GM19043 (cell line): ENCODE results near the gene LZTS3.
A peak's percentile ranks its signal among the peaks of the same experiment; 100 is the strongest.
"Not testable (repeated sequence)": the region's sequence is repeated elsewhere in the genome, so short reads cannot be mapped to it uniquely, and the experiment has no call there.

ENCODE experiments used
- ATAC-seq: cut with Tn5 transposase; IDR thresholded peaks from one replicate; pipeline ENCODE4 v1.9.1; 2021; ENCODE audit warnings: low read depth; ENCODE audit not compliant: unreplicated experiment

LZTS3 gene

DNA sequence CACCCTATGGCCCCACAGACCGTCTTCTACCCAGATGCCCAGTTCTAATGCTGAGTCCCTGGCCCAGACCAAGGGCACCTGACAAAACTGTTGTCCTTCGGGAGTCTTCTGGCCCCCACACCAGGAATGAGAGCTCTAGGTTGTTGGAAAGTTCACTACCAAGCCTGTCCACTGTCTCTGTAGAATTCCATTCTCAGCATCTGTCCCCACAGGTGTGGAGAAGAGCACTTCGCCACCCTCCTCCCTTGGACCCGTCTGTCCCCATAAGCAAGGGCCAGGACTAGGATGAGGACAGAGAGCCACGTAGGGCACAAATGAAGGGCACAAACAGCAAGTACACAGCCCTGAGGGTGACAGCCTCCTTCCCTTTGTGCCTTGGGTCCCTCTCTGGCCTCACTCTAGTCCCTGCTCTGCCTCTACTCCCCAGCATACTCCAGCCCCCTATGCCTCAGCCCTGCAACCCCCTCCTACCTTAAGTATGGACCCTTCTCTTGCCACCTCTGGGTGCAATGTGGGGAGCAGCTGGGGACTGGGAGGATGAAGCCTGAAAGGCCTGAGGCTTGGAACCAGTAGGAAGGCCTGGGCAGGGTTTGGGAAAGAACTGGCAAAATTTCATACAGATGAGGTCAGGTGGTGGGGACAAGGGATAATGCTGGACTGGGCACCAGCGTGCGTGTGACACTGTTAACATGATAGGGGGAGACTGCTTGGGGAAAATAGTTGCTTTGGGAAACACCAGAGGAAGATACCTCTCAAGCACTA is 4.3 kb downstream of the LZTS3 start:
- no peak for ATAC-seq

DNA sequence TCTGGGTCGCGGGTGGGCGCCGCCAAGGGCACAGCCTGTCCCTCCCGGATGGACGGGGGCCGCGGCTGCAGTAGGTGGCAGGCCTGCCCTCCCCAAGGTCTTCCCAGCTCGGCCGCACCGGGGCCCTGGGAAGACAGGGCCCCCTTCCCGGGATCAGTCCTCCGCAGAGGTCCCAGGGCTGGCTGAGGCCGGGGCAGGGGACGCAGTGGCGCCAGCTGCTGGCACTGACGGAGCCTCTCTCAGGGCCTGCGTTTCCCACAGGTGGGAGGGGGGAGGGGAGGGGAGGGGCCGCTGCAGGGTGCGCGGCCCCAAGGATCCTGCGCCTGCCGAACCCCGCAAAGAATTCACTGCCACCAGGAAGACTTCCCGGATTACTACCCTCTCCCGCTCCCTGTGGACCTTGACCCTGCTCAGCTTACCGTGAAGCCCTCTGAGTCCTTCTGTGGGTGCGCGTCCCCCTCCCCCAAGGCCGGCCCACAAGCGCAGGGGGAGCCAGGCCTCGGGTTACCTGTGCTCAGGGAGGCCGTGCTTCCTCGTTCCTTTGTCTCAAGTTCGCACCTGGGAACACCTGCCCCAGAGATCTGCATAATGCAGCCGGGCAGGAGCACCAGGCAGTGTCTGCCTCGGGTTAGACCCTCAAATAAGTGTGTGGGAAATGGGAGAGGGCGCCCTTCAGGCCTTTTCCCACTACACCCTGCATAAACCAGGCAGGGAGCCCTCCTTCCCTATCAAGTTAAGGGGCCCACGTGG is 5.1 kb downstream of the LZTS3 start:
- ATAC-seq, result no peak

DNA sequence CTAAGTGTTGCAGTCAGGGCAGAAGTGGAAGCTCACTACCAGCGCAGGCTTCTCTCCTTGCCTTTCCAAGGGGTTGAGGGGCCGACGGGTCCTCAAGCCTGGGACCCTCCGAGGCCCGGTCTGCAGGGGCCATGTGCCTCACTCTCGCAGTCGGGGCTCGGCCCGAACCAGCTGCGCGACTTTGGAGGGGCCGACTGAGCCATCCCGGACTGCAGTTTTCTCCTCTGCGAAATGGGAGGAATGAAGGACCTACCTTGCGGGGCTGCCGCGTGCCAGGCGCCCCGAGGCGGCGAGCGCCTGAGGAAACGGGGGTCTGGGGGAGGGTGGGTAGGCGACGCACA is 5.6 kb downstream of the LZTS3 start:
- no peak for ATAC-seq

DNA sequence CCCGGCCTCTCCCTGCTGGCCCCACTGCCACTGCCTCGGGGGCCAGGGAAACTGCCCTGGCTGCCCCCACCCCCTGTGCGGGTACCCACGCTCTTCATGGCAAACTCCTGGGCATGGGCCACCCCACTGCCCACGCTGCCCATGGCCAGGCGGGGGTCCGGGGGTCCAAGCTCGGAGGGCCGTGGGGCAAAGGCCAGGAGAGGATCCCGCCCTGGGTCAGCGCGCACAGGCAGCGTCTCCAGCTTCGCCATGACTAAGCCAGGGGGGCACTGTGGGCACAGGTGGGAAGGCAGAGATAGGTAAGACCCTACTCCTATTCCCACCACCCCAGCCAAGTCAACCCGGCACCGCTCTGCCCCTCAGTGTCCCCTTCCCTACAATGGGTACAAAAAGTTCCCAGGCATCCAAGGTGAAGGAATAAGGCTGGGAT is 6.4 kb downstream of the LZTS3 start:
- ATAC-seq, result no peak

DNA sequence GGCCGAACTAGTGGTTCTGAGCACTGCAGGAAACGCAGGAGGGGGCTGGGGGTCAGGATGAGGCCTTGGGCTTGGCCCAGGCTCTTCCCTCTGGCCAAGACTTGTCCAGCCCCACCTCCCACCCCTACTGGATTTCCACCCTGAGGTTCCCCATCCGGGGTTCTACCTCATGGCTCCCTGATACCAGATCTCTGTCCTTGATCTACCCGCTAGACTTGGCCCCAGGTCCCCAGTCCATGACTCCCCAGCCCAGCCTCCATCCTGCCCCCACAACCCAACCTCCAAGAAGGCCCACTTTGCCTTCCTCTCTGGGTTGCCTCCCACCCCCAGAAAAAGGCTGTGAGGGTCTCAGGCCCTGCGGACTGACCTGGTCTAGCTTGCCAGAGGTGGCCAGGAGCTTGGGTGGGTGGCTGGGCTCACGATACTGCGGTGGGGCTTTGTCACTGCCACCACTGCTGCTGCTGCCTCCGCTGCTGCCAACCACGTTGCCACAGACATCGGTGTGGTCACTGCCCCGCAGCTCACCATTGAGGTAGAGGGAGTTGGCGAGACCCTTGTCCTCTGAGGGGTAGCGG is 6.9 kb downstream of the LZTS3 start:
- ATAC-seq, result no peak

DNA sequence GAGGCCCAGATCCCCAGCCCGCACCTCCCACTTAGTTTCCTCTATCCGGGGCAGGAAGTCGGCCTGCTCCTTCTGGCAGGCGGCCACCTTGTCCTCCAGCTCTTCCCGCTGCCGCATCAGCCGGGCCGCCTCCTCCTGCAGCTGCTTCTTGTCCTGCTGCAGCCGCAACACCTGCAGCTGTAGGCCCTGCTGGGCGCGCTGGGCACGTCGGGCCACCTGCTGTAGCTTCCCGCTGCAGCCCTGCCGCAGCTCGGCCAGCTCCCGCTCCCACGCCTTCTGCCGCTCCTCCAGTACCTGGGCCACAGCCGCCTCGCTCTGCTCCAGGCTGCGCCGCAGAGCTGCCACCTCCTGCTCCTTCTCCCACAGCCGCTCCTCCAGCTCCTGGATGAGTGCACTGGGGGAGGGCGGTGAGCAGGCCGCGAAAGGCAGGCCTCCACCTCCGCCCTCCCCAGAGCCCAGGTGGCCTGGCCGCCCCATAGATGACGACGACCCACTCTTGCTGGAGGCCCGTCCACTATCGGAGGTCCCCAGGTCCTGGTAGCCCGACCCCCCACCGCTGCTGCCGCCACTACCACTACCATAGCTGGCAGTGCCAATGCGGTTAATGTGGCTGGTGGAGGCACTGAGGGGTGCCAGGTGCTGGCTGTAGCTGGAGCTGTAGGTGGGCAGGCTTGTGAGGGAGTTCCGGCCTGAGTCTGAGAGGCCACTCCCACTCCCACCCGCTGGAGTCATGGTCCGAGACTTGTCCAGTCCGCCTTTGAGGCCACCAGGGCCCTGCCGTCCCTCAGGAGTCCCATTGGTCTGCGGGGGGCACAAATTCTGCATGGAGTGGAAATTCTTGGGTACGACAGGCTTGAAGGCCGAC is 7.6 kb downstream of the LZTS3 start:
- no peak for ATAC-seq

DNA sequence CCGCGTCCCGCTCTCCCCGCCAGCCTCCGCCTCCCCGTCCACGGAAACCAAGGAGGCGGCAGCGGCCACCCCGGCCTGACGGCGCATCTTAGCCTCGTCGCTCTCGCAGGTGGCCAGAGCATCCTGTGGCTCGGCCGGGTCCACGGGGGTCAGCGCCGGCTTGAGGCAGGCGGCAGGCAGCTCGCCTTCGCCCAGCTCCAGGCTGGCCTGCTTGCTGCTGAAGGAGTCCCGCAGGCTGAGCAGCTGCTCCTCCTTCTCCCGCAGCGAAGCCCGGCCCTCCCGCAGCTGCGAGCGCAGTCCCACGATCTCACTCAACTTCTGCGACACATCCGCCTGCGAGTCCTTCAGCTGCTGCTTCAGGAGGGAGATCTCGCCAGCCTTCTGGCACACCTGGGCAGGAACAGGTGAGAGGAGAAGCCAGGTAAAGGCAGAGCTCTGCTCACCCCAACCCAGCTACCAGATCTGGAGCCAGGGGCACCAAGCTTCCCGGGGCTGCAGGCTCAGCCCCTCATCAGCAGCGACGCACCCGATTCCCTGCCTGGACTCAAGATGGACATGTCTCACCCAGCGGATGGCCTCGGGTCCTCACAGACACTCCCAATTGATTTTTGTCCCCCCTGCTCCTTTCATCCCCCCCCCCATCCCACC is 8.5 kb downstream of the LZTS3 start:
- no peak for ATAC-seq

DNA sequence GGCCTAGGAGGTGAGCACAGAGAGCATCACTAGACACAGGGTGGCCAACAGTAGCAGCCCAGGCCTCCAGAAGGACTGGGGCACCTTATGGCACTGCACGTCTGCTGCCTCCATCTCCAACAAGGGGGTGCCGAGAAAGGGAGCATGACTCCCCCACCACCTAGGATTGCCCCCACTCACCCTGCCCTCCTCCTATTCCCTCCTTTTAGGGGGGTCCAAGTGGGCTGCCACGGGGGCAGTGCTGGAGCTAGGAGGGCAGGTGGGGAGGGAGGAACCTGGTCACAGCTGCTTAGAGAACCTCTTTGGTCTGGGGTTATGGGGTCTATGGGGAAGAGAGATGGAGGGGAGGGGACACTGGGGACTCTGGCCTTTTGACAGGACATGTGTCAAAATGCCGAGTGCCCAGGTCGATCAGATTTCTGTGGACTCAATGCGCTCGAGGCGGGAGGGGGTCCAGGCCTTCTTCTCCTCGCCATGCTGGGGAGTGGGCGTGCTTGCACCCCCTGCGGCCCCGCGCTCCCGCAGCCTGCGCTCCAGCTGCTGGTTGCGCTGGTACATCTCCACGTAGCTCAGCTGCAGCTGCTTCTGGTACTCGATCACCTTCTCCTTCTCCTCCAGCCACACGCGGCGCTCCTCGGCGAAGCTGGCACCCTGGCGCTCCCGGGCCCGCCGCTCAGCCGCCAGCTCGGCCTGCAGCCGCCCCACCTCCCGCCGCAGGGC is 9.1 kb downstream of the LZTS3 start:
- no peak for ATAC-seq

DNA sequence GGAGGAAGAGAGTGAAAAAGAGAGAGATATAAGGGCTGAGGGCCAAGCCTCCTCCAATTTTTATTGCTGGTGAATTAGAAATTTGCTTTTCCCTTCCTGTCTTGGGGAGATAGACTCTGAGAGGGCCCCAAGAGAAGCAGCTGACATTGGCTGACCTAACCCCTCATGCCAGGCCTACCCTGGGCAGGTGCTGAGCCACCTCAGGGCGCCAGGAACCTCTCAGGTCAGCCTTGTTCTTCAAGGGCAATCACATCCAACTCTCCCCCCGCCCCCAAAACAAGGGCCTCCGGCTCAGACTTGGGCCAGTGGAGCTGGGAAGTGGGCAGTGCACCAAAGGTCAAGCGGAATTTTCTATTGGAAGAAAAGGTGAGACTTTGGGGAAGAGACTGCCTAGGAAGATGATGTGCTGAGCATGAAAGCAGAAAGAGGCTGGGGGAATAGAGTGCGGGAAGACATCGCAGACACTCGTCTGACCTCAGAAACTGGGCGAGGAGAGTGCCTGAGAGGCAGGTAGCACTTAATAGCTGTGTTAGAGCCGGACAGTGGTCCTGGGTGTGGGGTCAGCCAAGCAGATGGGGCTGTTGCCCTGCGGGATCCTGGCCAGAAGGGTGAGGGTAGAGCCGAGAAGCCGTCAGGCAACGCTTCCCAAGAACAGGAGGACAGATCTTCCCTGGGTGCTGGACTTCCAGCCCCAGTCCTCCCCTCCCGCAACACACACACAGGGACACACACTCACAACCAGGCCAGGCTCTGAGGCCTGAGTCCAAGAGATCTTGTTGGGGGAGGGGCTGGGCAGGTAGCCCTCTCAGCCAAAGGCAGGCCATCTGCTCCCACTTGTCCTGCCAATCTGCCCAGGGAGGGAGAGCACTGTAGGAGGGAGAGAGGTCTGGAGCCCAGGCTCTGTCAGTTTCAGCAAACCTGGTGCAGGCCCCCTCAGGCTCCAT is 10.0 kb downstream of the LZTS3 start:
- no peak for ATAC-seq

DNA sequence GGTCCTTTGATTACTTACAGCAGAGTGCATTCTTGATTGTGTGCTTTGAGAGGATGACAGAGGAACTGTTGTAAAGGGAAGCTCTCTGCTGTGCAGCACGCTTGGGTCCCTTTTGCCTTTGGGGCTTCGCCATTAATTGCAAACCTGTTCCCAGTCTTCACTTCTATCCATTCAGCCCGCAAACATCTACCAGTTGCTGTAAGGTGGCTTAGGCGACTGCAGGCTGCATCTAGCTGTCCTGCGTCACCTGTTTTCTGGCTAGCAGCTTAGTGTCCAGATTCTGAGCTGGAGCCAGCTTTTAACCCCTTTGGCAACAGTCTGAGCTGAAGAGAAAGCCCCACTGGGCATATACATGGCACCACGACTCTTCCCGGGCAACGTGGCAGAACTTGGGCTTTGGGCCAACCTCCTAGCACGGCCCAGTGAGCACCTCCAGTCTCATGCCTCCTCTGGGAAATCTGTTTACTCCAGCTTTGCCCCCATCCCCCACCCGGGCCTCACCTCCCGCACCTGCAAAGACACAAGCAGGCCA is 11.2 kb downstream of the LZTS3 start:
- ATAC-seq, result no peak

DNA sequence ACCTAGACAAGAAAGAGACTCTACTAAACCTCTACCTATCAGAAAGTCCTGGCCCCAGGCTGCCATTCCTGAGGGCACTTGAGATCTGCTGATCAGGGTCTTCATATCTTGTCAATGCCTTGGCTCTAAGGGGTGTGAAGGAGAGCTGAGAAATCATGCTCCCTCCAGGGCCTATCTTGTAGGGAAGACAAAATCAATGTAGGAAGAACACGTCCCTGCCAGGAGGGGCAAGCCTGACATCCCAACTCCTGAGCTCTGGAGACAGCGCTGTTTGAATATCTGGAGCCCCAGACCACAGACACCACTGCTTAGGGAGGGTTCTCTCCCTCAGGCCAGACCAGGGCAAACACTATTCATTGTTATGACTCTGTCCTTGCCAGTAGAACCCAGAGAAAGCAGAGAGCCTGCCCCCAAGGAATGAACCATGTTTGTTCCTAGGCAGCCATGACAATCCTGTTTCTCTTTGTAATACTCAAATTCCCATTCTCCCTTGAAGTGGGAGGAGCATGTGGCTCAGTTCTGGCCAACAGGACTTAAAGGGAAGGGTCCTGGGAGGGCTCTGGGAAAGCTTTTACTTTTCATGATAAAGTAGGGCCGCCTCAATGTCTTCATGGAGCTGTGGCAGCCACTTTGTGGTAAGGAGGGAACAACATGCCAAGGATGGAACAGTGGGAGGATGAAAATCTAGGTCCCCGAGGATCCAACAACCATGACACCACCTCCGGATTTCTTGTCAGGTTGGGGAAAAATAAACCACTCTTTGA is 11.9 kb downstream of the LZTS3 start:
- no peak for ATAC-seq

DNA sequence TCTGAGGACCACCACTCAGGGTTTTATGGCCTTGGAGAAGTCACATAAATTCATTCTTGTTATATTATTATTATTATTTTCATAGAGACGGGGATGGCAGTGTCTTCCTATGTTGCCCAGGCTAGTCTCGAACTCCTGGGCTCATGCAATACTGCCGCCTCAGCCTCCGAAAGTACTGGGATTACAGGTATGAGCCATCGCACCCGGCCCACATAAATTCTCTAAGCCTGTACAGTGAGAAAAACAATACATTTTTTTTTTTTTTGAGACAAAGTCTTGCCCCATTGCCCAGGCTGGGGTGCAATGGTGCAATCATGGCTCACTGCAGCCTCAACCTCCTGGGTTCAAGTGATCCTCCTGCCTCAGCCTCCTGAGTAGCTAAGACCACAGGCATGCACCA is 12.9 kb downstream of the LZTS3 start:
- no peak for ATAC-seq

DNA sequence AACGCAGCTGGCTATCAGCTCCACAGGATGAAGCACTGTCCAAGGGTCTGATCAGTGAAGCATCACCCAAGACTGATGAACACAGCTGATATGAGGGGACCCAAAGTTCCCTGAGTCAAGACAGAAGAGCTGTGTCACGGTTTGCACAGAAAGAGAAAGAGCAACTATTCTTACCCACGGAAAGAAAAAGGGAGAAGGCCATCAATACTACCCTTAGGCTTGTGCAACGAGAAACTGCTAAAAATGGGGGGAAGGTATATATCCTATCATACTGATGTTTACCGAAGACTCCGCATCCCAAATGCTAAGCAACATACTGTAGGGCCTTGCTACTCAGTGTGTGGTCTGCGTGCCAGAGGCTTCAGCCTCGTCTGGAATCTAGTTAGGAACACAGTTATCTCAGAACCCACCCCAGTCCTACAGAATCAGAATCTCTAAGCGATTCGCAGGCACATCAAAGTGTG is 14.3 kb downstream of the LZTS3 start:
- no peak for ATAC-seq

DNA sequence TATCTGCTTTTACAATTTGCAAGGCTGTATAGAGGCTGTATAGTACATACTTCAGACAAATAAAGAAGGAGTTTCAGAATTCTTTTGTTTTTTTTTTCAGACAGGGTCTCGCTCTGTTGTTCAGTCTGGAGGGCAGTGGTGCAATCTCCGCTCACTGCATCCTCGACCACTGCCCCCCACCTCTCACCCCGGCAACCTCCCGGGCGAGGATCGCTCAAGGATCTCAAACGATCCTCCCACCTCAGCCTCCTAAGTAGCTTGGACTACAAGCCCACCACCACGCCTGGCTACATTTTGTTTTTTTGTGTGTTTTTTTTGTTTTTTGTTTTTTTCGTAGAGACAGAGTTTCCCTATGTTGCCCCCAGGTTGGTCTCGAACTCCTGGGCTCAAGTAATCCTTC is 15.5 kb downstream of the LZTS3 start:
- no peak for ATAC-seq

DNA sequence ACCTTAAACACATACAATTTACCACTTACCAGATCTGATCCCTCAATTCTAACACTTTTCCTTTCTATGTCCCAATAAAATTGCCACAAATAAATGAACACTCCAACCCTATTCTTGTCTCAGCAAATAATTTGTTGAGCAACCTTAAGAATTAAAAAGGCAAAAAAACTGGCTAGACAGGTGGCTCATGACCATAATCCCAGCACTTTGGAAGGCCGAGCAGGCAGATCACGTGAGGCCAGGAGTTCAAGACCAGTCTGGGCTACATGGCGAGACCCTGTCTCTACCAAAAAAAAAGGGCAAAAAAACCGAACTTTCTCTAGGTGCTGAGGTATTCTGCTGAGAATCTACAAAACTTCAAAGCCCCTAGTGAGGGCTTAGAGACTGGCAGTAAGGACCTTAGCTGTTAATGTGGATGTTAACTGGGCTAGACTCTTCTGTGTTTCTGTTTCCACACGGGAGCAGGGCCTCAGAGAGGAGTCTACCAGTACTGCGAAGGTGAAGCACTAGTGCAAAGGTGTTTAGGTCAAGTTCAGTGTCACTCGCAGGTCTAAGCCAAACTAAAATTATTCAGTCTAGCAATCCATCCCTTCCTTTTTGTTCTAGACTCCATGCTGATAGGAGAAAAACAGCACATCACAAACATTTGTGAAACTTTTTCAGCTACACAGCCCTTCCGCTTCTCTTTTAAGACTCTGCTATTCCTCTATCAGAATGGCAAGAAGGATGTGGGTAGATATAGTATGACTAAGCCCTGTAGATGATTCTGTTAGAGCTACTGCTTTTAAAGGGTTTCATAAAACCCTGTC is 16.3 kb downstream of the LZTS3 start:
- ATAC-seq, result peak; percentile 82

DNA sequence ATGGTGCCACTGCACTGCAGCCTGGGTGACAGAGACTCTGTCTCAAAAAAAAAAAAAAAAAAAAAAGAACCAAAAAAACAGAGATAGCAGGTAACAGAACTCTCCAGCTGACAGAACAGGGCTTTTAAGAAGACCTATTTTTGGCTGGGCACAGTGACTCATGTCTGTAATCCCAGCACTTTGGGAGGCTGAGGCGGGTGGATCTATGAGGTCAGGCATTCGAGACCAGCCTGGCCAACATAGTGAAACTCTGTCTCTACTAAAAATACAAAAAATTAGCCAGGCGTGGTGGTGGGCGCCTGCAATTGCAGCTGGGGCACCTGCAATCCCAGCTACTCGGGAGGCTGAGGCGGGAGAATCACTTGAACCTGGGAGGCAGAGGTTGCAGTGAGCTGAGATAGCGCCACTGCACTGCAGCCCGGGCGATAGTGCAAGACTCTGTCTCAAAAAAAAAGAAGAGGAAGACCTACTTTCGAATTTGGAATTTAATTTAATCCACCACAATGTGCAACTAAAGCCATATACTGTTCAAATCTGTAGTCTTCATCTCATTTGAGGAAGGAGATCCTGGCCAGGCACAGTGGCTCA is 21.2 kb downstream of the LZTS3 start:
- not testable (repeated sequence) for ATAC-seq
